HG03378 (cell line): ENCODE results near the gene RNU6-9.

ENCODE experiments used
- ATAC-seq: cut with Tn5 transposase; IDR thresholded peaks from one replicate; pipeline ENCODE4 v1.9.1; 2021; ENCODE audit warnings: mild to moderate bottlenecking, moderate library complexity; ENCODE audit not compliant: unreplicated experiment

RNU6-9 gene

DNA sequence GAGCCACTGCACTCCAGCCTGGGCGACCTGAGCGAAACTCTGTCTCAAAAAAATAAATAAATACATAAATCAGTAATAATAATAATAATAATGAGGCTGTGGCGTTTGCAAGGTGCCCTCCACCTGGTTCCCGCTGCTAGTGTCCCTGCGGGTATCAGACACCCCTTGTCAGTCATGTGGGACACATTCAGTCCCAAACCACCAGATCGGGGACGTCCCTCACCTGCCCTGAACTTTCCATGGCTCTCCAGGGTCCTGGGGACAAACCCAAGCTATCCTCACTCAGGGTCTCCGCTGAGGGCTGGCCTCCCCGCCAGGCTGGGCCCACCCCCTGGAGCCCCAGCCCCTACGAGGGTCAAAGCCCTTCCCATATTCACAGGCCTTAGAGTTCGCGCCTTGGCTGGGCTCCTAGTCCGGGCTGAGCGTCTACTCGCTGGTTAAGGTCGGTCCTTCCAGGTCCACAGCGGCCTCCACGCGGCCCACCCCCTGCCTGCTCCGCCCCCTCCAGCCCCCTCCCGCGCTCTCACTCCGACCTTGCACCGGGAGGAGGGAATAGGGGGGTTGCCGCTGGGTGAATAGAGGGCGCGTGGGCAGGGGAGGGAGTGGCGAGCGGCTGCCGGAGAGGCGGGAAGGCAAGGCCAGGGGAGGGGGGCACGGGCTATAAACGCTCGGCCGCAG lies 23.5 kb downstream of the RNU6-9 start:
- ATAC-seq: no peak

DNA sequence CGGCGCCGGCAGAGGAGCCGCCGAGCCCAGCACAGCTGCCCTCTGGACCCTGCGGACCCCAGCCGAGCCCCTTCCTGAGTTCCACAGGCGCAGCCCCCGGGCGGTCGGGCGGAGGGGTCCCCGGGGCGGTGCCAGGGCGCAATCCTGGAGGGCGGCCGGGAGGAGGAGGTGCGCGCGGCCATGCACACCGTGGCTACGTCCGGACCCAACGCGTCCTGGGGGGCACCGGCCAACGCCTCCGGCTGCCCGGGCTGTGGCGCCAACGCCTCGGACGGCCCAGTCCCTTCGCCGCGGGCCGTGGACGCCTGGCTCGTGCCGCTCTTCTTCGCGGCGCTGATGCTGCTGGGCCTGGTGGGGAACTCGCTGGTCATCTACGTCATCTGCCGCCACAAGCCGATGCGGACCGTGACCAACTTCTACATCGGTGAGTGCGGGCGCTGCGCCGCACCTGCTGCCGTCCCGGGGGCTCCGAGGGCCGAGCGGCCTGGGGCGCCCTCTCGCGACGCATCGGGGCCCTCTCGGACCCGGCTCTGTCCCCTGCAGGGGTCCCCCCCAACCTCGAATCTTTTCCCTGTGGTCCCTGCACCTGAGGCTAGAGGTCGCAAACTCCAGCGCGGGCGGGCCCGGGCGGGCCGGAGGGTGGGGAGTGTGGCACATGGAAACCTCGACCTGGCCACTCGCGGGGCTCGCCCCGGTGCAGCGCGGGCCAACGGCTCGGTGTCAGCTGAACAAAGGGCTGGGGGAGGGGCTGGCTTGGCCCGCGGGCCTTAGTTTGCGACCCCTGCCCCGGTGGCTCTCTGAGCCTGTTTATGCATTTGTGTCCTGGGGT lies 24.3 kb downstream of the RNU6-9 start, which contains the start of gene KISS1R:
TSS of gene KISS1R (plus strand) at position 11 of the 829 bp plus-strand sequence. CDS start at position 181, 170 bp downstream.
- ATAC-seq: no peak

DNA sequence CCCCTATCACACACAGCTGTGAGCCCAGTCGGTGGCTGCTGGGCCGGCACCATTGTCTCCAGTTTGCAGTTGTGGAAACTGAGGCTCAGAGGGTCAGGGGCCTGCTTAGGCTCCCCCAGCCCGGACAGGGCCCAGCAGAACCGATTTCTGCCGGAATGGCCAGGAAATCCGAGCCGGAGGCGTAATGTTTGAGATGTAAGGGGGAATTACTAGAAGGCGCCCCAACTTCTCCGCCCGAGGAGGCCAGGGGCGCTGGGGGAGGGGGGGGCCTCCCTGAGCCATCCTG lies 24.8 kb downstream of the RNU6-9 start:
- ATAC-seq: no peak

DNA sequence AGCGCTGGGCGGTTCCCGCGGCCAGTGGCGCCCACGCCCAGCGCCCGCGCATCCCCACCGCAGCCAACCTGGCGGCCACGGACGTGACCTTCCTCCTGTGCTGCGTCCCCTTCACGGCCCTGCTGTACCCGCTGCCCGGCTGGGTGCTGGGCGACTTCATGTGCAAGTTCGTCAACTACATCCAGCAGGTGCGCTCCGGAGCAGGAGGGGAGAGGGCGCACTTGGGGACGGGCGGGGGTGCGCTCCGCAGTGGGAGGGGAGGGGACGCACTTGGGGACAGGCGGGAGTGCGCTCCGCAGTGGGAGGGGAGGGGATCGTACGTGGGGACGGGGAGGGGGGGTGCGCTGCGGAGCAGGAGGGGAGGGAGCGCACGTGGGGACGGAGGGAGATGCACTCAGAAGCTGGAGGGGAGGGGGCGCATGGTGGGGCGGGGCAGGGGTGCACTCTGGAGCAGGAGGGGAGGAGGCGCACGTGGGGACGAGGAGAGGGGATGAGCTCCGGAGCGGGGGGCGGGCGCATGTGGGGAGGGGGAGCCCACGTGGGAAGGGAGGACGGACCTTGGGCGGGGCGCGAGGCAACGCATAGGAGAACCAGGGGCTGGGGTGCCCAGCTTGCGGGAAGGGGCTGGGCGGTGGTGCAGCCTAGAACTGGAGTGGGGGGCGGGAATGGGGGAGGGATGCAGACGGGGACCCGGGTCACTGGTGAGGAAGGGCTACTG lies 25.4 kb downstream of the RNU6-9 start:
- no peak for ATAC-seq

DNA sequence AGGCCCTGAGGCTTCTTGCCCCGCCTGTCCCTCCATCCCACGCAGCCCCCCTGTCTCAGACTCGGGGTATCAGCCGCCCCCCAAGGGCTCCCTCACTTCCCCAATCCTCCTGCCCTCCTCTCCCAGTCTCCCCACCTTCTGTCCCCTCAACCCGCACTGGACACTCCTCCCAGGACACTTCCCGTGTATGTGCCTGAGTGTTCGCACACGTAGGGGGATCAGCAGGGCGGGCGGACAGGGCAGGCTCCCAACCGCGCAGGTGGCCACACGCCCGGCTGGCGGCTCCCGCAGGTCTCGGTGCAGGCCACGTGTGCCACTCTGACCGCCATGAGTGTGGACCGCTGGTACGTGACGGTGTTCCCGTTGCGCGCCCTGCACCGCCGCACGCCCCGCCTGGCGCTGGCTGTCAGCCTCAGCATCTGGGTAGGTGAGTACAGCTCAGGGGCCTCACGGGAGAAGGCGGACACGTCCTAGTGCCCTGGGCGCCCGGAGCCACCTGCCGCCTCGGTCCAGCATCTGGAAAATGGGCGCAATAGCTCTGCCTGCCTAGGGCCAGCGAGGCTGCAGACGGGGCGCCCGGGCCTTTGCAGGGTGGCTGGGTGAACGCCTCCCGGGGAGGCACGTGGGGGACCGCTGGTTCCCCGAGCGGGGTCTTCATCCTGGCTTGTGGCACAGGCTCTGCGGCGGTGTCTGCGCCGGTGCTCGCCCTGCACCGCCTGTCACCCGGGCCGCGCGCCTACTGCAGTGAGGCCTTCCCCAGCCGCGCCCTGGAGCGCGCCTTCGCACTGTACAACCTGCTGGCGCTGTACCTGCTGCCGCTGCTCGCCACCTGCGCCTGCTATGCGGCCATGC lies 26.1 kb downstream of the RNU6-9 start:
- no peak for ATAC-seq

DNA sequence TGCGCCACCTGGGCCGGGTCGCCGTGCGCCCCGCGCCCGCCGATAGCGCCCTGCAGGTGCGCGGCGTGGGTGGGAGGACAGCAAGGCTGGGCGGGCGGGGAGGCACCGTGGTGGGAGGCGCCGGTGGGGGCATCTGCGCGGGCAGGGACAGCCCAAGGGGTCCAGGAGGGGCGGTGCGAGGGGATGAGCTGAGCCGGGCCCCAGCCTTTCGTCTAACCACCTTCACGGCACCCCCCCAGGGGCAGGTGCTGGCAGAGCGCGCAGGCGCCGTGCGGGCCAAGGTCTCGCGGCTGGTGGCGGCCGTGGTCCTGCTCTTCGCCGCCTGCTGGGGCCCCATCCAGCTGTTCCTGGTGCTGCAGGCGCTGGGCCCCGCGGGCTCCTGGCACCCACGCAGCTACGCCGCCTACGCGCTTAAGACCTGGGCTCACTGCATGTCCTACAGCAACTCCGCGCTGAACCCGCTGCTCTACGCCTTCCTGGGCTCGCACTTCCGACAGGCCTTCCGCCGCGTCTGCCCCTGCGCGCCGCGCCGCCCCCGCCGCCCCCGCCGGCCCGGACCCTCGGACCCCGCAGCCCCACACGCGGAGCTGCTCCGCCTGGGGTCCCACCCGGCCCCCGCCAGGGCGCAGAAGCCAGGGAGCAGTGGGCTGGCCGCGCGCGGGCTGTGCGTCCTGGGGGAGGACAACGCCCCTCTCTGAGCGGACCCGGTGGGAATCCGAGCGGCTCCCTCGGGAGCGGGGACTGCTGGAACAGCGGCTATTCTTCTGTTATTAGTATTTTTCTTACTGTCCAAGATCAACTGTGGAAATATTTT lies 27.0 kb downstream of the RNU6-9 start:
- no peak for ATAC-seq

DNA sequence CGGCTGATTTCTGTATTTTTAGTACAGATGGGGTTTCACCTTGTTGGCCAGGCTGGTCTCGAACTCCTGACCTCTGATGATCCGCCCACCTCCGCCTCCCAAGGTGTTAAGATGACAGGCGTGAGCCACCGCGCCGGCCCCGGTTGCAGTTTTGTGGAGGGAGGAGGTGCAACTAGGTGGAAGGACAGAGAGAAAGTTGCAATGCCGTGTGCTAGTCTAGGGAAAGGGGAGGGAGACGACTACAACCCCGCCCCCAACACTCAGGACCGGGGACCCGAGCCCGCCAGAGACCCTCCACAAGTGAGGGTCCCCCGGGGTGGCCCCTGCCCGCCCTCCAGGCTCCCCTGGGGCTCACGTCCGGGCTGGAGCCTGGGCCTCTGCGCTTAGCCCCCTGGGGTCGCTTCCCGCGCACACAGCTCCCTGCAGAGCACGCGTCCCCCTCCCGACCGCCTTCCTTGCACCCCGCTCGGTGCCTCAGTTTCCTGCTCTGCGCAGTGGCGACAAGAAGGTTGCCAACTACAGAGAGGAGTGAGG lies 31.3 kb downstream of the RNU6-9 start:
- no peak for ATAC-seq

DNA sequence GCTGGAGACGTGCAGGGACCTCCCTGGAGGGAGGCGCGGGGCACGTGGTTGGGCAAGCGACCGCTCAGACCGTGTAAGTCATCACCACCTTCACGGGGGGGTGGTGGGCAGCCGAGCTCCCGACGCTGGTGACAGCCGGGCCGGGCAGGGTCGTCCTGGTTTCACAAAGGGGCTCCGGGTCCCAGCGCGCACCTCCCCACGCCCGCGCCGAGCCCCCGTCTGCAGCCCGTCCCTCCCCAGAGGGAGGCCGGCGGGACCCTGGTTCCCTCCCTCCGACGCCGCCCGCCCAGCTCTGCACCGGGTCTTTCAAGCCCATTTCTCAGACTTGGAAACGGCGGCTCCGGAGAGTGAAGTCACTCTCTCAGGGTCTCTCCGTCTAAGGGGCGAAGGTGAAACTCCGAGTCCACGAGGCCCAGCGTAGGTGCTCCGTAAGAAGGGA lies 31.8 kb downstream of the RNU6-9 start:
- peak; percentile 49 for ATAC-seq

DNA sequence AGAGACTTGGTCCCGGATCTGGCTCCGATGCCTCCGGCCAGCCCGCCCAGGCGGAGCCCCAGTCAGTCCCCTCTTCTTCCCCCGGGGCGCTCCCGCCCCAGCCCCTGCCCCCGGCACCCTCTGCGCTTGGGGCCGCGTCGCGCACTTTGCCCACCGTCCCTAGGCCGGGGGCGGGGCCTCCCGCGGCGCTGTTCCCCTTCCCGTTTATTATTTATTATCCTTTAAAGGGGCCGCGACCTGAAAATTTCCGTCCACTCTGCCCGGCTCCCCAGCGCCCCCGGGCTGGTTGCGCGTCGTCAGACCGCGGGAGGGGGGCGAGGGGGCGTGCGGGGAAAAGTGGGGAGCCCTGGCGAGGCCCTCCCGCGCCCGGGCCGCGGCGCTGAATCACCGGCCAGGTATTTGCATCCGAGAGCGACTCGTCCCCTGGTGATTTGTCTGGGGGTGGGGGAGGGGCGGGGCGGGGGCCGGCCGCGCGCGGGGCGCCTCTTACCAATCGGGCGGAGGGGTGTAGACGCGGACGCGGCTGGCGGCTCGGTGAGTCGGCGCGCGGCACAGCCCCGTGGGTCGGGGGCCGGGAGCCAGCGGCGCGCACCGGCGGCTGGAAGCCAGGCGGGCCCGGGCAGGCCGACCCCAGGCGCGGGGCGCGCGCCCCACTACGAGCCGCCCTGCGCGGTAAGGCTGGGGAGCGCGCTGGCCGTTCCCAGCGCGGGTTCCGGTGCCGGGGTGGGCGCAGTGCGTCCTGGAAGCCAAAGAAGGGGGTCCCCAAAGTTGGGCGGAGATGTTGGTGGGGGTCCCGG lies 32.4 kb downstream of the RNU6-9 start, which contains the start of gene ARID3A:
TSS of gene ARID3A (plus strand) at position 510 of the 797 bp plus-strand sequence. CDS start 3,494 bp downstream, outside the sequence.
- ATAC-seq: peak; percentile 54

DNA sequence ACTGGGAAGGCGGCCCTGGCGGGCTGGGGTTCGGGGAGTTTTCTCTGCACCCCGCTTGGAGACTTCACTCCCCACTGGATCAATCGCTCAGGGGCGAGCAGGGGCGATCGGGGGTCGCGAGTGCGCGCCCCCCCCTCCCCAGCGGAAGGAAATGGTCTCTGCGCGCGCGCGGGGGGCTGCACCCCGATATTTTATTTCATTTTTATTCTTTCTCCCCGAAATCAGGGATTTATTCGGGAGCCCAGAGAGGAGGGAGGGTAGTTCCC lies 33.0 kb downstream of the RNU6-9 start:
- no peak for ATAC-seq

DNA sequence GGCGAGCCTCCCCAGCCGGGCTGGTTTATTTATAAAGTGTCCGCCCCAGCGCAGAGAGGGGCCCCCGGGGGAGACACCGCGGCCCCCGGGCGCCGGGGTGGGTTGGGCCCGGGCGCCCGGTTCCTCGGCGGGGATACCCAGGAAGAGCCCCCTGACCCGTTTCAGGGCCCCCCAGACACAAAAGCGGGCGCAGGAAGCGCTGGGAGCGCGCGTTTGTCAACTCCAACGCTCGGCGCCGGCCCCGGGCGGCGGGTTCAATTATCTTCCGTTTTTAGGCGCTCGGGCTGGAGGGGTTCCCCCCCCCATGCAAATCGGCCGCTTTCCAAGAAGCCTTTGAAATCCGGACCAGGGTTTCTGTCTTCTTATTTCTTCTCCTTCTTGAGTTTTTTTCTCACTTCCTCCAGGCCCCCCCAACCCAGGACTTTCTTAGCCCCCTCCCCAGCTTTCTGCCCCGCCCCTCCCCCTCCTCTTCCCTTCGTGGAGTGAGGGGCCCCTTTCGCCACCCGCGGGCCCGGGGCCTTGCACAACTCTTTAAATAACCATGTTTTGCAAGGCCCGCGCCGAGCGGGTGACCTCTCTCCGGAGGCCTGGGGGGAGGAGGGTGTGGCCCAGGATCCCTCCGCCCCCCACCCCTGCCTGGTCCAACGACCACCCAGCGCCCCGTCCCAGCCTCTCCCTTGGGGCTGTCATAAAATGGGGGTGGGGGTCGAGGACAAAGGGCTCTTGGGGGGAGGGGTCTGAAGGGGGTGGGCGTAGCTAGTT lies 33.5 kb downstream of the RNU6-9 start:
- no peak for ATAC-seq

DNA sequence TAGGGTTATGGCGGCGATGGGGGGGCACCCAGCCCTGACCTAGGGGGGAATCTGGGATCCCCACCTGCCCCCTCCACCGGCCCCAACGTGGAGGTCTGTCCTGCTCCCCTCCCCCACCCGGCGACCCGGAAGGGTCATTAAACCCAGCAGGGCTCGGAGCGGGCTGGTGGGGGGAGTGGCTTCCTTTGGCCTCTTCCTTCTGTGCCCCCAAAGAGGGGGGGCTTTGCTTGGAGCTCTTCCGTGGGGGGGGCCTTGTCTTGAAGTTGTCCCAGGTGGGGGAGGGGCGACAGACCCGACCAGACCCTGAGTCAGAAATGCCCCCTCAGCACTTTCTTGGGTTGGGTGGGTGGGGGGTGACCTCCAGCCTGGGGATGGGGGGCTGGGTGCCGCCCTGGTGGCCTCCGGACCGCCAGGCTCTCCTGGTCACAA lies 34.1 kb downstream of the RNU6-9 start:
- ATAC-seq: no peak

DNA sequence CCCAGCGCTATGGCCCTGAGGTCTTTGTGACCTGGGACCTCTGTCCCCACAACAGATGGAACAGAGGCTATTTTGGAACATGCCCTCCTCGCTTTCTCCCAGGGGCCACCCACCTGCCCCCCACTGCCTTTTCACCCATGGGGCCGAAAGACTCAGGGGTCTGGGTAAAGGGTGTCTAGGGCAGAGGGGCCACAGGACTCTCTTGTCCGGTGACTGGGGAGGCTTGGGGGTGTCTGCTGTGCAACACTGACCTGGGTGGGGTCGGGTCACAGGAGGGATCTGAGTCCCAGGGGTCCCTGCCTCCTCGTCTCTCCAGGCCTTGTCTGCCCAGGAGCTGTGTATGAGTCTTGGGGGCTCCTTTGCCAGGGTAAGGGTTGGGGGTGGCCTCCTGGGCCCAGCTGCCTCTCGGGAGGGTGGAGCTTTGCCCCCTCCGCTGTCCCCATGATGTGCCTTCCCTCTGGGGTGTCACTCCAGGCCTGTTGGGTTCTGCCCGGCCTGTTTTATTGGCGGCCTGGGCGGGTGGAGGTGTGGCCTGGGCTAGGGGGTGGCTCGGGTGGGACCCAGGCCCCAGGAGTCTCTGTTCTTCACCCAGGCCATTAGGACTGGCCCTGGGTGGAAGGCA lies 34.6 kb downstream of the RNU6-9 start:
- ATAC-seq: no peak

DNA sequence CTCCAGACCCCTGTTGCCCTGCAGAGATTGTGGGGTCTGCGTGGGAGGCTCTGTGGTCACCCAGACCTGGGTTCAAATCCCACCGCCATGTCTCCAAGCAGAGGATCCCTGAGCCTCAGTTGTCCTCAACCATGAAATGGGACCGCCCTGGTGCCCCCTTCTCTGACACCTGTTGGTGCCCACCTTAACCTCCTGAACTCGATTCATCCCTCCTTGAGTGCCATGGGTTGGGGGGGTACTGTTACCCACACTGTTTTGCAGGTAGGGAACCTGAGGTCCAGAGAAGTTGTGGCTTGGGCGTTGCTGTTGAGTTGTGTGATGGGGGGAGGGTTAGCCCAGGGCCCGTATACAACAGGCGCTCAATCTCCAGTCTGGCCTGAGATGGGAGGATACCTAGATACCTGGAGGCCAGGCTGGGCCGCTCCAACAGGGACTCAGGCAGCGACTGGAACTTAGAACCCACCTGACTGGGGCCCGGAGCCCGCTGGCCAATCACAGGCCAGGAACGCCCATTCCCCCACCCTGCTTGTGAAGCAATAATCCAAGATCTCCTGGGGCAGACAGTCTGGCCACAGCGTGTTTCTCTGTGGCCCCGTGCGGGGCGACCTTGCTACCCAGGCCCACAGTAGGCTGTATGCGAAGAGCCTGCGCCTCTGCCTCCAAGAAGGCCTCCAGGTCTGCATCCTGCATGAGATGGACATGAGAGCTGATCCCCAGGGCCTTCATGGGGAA lies 35.4 kb downstream of the RNU6-9 start:
- no peak for ATAC-seq

DNA sequence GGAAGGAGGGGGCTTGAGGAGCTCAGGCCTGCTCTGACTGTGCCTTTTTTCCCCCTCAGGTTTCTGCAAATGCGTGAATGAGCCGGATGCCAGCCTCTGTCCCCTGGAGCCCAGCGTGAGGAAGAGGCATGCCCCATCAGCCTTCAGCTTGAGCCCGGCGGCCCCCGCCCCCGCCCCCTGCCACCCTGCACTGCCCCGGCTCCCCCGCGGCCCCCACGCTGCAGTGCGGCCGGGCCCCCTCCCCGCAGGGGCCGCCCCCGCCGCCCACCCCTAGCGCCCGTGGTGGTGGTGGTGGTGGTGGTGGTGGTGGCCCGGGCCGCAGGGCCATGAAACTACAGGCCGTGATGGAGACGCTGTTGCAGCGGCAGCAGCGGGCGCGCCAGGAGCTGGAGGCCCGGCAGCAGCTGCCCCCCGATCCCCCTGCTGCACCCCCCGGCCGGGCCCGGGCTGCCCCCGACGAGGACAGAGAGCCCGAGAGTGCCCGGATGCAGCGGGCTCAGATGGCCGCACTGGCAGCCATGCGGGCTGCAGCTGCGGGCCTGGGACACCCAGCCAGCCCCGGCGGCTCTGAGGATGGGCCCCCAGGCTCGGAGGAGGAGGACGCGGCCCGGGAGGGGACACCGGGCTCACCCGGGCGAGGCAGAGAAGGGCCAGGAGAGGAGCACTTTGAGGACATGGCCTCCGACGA lies 36.1 kb downstream of the RNU6-9 start:
- no peak for ATAC-seq

DNA sequence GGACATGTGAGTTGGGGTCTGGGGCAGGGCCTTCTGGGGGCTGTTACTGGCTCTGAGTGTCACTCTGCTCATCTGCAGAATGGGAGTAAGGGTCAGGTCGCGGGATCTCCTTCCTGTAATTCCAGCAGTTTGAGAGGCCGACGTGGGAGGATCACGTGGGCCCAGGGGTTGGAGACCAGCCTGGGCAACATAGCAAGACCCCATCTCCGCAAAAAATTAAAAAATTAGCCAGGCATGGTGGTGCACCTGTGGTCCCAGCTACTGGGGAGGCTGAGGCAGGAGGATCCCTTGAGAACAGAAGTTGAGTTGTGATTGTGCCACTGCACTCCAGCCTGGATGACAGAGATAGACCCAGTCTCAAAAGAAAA lies 36.6 kb downstream of the RNU6-9 start:
- ATAC-seq: no peak
